T-cell (primary cell): ENCODE data around the gene RPL13A. TPM values are rescaled to one million over a fixed set of nuclear protein-coding genes. Genes with fewer than 3 reads are reported as not detected.
A peak's percentile ranks its signal among the peaks of the same experiment; 100 is the strongest.

Experiments
- ATAC-seq, 4 experiments: fragments of 200-7000 bp in 3 of 4; fragments of 150-1000 bp in 1 of 4; cut with Tn5 transposase; replicated peaks in 1 of 4; 1 replicate in 3 of 4; 2 replicates in 1 of 4; pipeline ENCODE4 v1.10.0; 2021; ENCODE audit warnings: moderate library complexity in 3 of 4, mild to moderate bottlenecking in 2 of 4, moderate number of reproducible peaks in 1 of 4
- CTCF ChIA-PET, 2 donors: fragments of 300-600 bp; sonication (Branson Sonifier 250); formaldehyde crosslinking; loops; one replicate each; lab custom pipeline; 2022; ENCODE audit warnings: antibody characterized with exemption in 2 of 2; lab: Charles Lee
- POLR2A ChIA-PET, 2 donors: fragments of 300-600 bp; sonication (Branson Sonifier 250); formaldehyde crosslinking; loops; one replicate each; lab custom pipeline; 2022; ENCODE audit warnings: antibody characterized with exemption in 2 of 2; lab: Charles Lee
- DNase-seq, 35 experiments: peaks; one replicate each; pipeline versions ENCODE4 v3.0.0 to v3.0.0-alpha.2; 2013 to 2023
- H3K27ac ChIP-seq: one replicate; pipeline ENCODE4 v1.5.1; 2013; ENCODE audit warnings: low read length
- H3K27me3 ChIP-seq, 2 experiments: replicated peaks in 1 of 2; 1 replicate in 1 of 2; 2 replicates in 1 of 2; pipeline versions ENCODE4 v1.6.1 to v1.7.0; 2013; ENCODE audit warnings: low read length in 1 of 2, mixed read lengths in 1 of 2; ENCODE audit not compliant: control insufficient read depth in 2 of 2, insufficient read depth in 2 of 2; ENCODE audit errors: extremely low read depth in 1 of 2
- H3K36me3 ChIP-seq, 2 donors: 1 replicate in 1 of 2; 2 replicates in 1 of 2; pipeline versions ENCODE4 v1.6.1 to v1.7.0; 2013; ENCODE audit warnings: low read length in 1 of 2; ENCODE audit not compliant: control insufficient read depth in 2 of 2, insufficient read depth in 1 of 2; ENCODE audit errors: extremely low read depth in 1 of 2
- H3K4me1 ChIP-seq, 2 experiments: 1 replicate in 1 of 2; 2 replicates in 1 of 2; pipeline versions ENCODE4 v1.6.1 to v1.7.0; 2013; ENCODE audit warnings: low read length in 2 of 2, mixed read lengths in 1 of 2; ENCODE audit not compliant: insufficient read depth in 2 of 2, control insufficient read depth in 1 of 2; ENCODE audit errors: extremely low read depth in 1 of 2
- H3K4me3 ChIP-seq, 2 donors: 1 replicate in 1 of 2; 2 replicates in 1 of 2; pipeline versions ENCODE4 v1.5.1 to v1.7.0; 2013; ENCODE audit warnings: mild to moderate bottlenecking in 2 of 2, low read length in 1 of 2, moderate library complexity in 1 of 2; ENCODE audit not compliant: control insufficient read depth in 1 of 2; ENCODE audit errors: extremely low read depth in 1 of 2
- H3K9me3 ChIP-seq: 2 replicates; pipeline ENCODE4 v1.7.0; 2013
- H3K27ac Mint-ChIP-seq, 2 donors: one replicate each; pipeline ENCODE4 v1.8.0; 2020 to 2021; ENCODE audit warnings: mild to moderate bottlenecking in 2 of 2, mixed read lengths in 2 of 2
- H3K27me3 Mint-ChIP-seq, 2 donors: one replicate each; pipeline ENCODE4 v1.8.0; 2021 to 2022; ENCODE audit warnings: mixed read lengths in 2 of 2
- H3K36me3 Mint-ChIP-seq: one replicate; pipeline ENCODE4 v1.8.0; 2021; ENCODE audit warnings: mixed read lengths
- H3K4me1 Mint-ChIP-seq, 3 donors: one replicate each; pipeline ENCODE4 v1.8.0; 2020 to 2022; ENCODE audit warnings: mixed read lengths in 3 of 3, mild to moderate bottlenecking in 1 of 3
- H3K4me3 Mint-ChIP-seq, 3 donors: one replicate each; pipeline ENCODE4 v1.8.0; 2020 to 2022; ENCODE audit warnings: mild to moderate bottlenecking in 3 of 3, mixed read lengths in 3 of 3, moderate library complexity in 3 of 3
- H3K9me3 Mint-ChIP-seq, 3 donors: one replicate each; pipeline ENCODE4 v1.8.0; 2020 to 2022; ENCODE audit warnings: mixed read lengths in 3 of 3
- WGBS: methylation state at CpG from one replicate; pipeline ENCODE4 v1.1.5; 2013; ENCODE audit warnings: missing lambda C conversion rate; ENCODE audit not compliant: insufficient coverage; 5-methylcytosine and 5-hydroxymethylcytosine counted together
- total RNA-seq, 35 experiments: library from RNA in 6 of 35; stranded (reverse) in 6 of 35; fragments of 120-200 nt in 1 of 35; gene quantifications; one replicate each; pipeline versions ENCODE4 v1.2.1 to v1.2.4 and lab custom pipeline; 2013 to 2026

RPL13A gene
- total RNA-seq, 5 donors from 2014 or later (not counting 1 experiment from before 2014, with no cell fraction given), result 5,307 to 6,396 (median 5,878) TPM

DNA sequence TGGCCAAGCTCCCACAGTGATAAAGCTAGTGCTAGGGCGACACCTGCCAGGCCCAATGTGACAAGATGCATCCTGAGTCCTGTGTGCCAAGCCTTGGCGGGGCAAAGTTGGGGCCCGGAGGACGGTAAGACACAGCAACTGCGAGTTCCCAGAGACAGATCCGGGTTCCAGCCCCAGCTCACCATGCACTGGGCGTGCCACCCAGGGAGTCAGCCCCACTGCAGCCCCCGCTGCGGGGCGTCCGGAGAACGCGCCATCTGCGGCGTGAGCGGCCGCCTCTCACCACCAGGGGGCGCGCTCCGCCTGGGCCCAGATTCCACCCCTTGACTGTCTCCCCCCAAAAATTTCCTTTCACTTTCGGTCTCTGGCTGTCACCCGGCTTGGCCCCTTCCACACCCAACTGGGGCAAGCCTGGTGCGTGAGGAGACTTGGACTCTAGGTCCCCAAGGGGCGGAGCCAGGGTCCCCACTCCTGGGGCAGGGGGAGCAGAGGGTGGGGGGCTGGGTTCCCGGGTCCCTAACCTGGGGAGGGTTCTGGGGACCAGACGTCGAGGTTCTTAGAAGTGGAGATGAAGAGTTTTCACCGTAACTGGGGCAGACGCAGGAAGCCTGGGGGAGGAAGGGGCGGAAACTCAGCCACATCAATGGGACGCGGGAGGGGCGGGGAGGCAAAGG is 13.4 kb upstream of the RPL13A start, which contains the start of gene FLT3LG:
Gene FLT3LG, plus strand, starts transcription at position 348 of the 674 bp plus-strand sequence. CDS start 425 bp downstream, outside the sequence.
- Histone ChIP-seq H3K4me3 (peak within 1 kb of the TSS; percentile 90 to 94), H3K27me3 (no peaks in the 10 kb centered on the region), H3K36me3 (peaks cover 0 to 27% of the 10 kb centered on the region in 2 donors), H3K9me3 (no peaks in the 10 kb centered on the region), H3K27ac (peak within 1 kb of the TSS; percentile 93), H3K4me1 (peaks cover 36 to 83% of the 10 kb centered on the region in 2 experiments)
- Mint-ChIP-seq H3K4me3 (peak within 1 kb of the TSS; percentile 89 to 96 (median 94)), H3K27me3 (no peaks in the 10 kb centered on the region), H3K9me3 (no peaks in the 10 kb centered on the region), H3K36me3 (peaks cover 11% of the 10 kb centered on the region), H3K4me1 (peaks cover 54 to 67% (median 59%) of the 10 kb centered on the region in 3 donors), H3K27ac (peak within 1 kb of the TSS; percentile 93 to 97)
- peak; percentile 67 to 76 (median 69) for ATAC-seq
- ChIA-PET POLR2A (interaction anchor here (0.5 to 0.7 kb wide), 3 partner anchors 9 to 248 kb away, joined by 3 to 7 read pairs (median 5); no protein-coding TSS in a partner anchor), CTCF (interaction anchor here (0.6 to 1.9 kb wide), 12 partner anchors 9 to 97 kb away, joined by 3 to 12 read pairs (median 4); partner anchors contain the start of genes ALDH16A1 (in 1 of the 2), PIH1D1 (in 1 of the 2) and RPS11 (in 1 of the 2))
- 0% methylated on average over 23 of the region's 33 CpGs for WGBS
- peak; percentile 83 to 96 (median 89) for DNase-seq

DNA sequence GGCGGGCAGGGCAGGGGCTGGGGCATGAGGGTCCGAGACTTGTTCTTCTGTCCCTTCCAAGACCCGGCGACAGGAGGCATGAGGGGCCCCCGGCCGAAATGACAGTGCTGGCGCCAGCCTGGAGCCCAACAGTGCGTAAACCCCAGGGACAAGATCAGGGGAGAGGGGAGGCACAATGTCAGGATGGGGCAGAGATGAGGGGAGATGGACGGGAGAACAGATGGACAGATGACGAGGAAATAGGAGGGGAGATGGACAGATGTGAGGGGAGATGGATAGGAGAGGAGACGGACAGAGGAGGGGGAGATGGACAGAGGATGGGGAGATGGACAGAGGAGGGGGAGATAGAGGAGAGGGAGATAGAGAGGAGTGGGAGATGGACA is 12.9 kb upstream of the RPL13A start:
- Mint-ChIP-seq H3K27me3 (no peaks in the 10 kb centered on the region), H3K4me3 (peak overlapping the region; percentile 89 to 96 (median 94)), H3K9me3 (no peaks in the 10 kb centered on the region), H3K36me3 (peaks cover 12% of the 10 kb centered on the region), H3K27ac (peak overlapping the region; percentile 93 to 97), H3K4me1 (peaks cover 50 to 64% (median 59%) of the 10 kb centered on the region in 3 donors)
- Histone ChIP-seq H3K4me3 (peak overlapping the region; percentile 90 to 94), H3K27ac (peak overlapping the region; percentile 93), H3K27me3 (no peaks in the 10 kb centered on the region), H3K36me3 (peaks cover 0 to 28% of the 10 kb centered on the region in 2 donors), H3K9me3 (no peaks in the 10 kb centered on the region), H3K4me1 (peaks cover 33 to 80% of the 10 kb centered on the region in 2 experiments)
- POLR2A ChIA-PET, result no interaction called here
- DNase-seq (no peak), ATAC-seq (no peak)
- CTCF ChIA-PET, result interaction anchor here in 1 of 2 donors (1.7 kb wide), 1 partner anchor 23 kb away, joined by 6 read pairs; the partner anchor contains the start of gene PIH1D1
- WGBS, result 2% methylated on average over 11 of the region's 11 CpGs

DNA sequence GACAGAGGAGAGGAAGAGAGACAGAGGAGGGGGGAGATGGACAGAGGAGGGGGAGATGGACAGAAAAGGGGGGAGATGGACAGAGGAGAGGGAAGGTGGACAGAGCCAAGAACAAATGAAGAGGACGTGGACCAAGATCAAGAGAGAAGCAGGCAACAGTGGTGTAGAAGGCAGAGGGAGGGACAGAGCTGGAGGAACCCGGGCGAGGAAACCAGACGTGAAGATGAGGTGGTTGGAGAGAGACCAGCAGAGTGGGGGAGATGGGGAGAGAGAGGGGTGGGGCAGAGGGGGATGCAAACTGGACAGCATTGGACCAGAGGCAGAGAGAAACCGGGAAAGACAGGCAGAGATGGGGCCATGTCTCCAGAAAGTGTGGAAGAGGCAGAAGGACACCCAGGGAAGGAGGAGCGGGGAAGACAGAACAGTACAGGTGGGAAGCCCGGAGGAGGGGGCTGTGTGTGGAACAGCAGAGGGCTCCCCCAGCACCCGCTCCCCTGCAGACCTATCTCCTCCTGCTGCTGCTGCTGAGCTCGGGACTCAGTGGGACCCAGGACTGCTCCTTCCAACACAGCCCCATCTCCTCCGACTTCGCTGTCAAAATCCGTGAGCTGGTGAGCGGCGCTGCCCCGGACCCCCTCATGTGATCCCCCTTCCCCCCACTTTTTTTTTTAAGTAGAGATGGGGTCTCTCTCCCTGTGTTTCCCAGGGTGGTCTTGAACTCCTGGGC is 12.1 kb upstream of the RPL13A start:
- ChIA-PET POLR2A (interaction anchor here in 1 of 2 donors (0.5 to 1.0 kb wide), 3 partner anchors 14 to 346 kb away, joined by 3 to 7 read pairs (median 3); no protein-coding TSS in a partner anchor), CTCF (interaction anchor here (0.5 to 1.7 kb wide), 9 partner anchors 17 to 196 kb away, joined by 3 to 6 read pairs (median 3); partner anchors contain the start of genes ALDH16A1 (in 1 of the 2) and PIH1D1 (in 1 of the 2))
- H3K27me3 ChIP-seq, result no peaks in the 10 kb centered on the region
- H3K9me3 ChIP-seq, result no peaks in the 10 kb centered on the region
- peaks cover 0 to 36% of the 10 kb centered on the region in 2 donors for H3K36me3 ChIP-seq
- peak overlapping the region; percentile 93 for H3K27ac ChIP-seq
- H3K27ac Mint-ChIP-seq, result peak overlapping the region; percentile 93 to 97
- WGBS, result 4% methylated on average over 5 of the region's 15 CpGs
- H3K4me1 ChIP-seq, result peaks cover 29 to 80% of the 10 kb centered on the region in 2 experiments
- peak in 3 of 35 experiments; percentile 12 to 50 (median 36) for DNase-seq
- peaks cover 46 to 59% (median 53%) of the 10 kb centered on the region in 3 donors for H3K4me1 Mint-ChIP-seq
- peaks cover 12% of the 10 kb centered on the region for H3K36me3 Mint-ChIP-seq
- peak overlapping the region; percentile 89 to 96 (median 94) for H3K4me3 Mint-ChIP-seq
- H3K27me3 Mint-ChIP-seq, result no peaks in the 10 kb centered on the region
- ATAC-seq, result no peak
- peak overlapping the region; percentile 90 to 94 for H3K4me3 ChIP-seq
- no peaks in the 10 kb centered on the region for H3K9me3 Mint-ChIP-seq

DNA sequence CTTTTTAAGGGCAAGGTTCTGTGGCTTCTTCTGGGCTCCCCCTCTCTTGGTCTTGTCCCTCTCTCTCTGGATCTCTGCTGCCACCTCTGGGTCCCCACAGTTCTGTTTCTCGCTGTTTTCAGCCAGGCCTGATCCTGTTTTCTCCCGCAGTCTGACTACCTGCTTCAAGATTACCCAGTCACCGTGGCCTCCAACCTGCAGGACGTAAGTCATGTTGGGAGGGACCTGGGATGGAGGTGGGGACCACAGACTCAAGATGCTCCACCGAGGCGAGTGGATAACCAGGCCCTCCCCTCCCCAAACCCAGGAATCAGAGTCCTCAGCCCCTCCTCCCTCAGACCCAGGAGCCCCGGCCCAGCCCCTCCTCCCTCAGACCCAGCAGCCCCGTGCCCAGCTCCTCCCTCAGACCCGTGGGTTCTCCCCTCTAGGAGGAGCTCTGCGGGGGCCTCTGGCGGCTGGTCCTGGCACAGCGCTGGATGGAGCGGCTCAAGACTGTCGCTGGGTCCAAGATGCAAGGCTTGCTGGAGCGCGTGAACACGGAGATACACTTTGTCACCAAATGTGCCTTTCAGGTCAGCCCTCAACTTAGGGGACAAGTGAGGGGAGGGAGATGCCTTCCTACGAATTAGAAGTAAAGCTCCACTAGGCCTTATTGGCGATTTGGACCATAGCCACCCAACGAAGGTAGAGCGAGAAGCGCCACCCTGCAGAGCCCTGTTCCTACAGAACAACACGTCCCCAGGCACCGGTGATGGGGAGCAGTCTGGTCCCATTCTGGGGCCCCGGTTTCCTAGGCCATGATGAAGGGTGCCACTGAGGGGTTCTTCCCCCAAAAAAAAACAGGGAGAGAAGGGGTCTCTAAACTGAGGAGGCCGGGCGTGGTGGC is 11.2 kb upstream of the RPL13A start:
- peaks cover 22 to 77% of the 10 kb centered on the region in 2 experiments for H3K4me1 ChIP-seq
- POLR2A ChIA-PET, result interaction anchor here (0.6 to 1.3 kb wide), 4 partner anchors 13 to 20 kb away, joined by 3 read pairs; no protein-coding TSS in a partner anchor
- peak; percentile 35 to 42 (median 40) for ATAC-seq
- peak overlapping the region; percentile 90 to 94 for H3K4me3 ChIP-seq
- no peaks in the 10 kb centered on the region for H3K9me3 ChIP-seq
- no peaks in the 10 kb centered on the region for H3K27me3 Mint-ChIP-seq
- no peaks in the 10 kb centered on the region for H3K27me3 ChIP-seq
- H3K27ac Mint-ChIP-seq, result peak overlapping the region; percentile 93 to 97
- peaks cover 39 to 55% (median 47%) of the 10 kb centered on the region in 3 donors for H3K4me1 Mint-ChIP-seq
- DNase-seq, result peak in 34 of 35 experiments; percentile 40 to 77 (median 60)
- peaks cover 0 to 43% of the 10 kb centered on the region in 2 donors for H3K36me3 ChIP-seq
- 52% methylated on average over 17 of the region's 27 CpGs for WGBS
- no peaks in the 10 kb centered on the region for H3K9me3 Mint-ChIP-seq
- CTCF ChIA-PET, result interaction anchor here (0.5 to 1.7 kb wide), 14 partner anchors 9 to 605 kb away, joined by 3 to 8 read pairs (median 4); partner anchors contain the start of genes ALDH16A1 (in 1 of the 2) and PIH1D1 (in 1 of the 2)
- peak overlapping the region; percentile 93 for H3K27ac ChIP-seq
- H3K4me3 Mint-ChIP-seq, result peak overlapping the region; percentile 89 to 96 (median 94)
- H3K36me3 Mint-ChIP-seq, result peaks cover 15% of the 10 kb centered on the region

DNA sequence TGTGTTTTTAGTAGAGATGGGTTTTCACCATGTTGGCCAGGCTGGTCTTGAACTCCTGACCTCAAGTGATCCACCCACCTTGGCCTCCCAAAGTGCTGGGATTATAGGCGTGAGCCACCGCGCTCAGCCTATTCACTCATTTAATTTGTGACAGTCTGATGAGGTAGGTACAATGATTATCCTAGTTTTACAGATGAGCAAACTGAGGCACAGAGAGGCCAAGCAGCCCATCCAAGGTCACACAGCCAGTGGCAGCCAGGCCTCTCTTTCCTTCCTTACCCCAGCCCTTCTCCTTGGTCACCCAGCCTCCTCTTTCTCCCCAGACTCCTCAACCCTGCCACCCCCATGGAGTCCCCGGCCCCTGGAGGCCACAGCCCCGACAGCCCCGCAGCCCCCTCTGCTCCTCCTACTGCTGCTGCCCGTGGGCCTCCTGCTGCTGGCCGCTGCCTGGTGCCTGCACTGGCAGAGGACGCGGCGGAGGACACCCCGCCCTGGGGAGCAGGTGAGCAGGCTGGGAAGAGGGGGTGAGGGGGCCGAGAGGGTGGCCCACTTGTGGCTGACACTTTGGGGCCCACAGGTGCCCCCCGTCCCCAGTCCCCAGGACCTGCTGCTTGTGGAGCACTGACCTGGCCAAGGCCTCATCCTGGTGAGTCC is 7.3 kb upstream of the RPL13A start:
- peaks cover 2 to 66% of the 10 kb centered on the region in 2 donors for H3K36me3 ChIP-seq
- 95% methylated on average over 7 of the region's 14 CpGs for WGBS
- no peaks in the 10 kb centered on the region for H3K9me3 Mint-ChIP-seq
- ATAC-seq, result no peak
- H3K4me1 ChIP-seq, result peaks cover 8 to 55% of the 10 kb centered on the region in 2 experiments
- DNase-seq, result peak in 1 of 35 experiments; percentile 1
- H3K27ac ChIP-seq, result no peak overlapping the region
- H3K9me3 ChIP-seq, result no peaks in the 10 kb centered on the region
- H3K4me3 ChIP-seq, result no peak overlapping the region
- H3K27me3 Mint-ChIP-seq, result no peaks in the 10 kb centered on the region
- no peaks in the 10 kb centered on the region for H3K27me3 ChIP-seq
- peaks cover 25 to 44% (median 34%) of the 10 kb centered on the region in 3 donors for H3K4me1 Mint-ChIP-seq
- H3K4me3 Mint-ChIP-seq, result peak overlapping the region in 1 of 3 donors; percentile 69
- ChIA-PET POLR2A (interaction anchor here (0.6 kb wide), 2 partner anchors 14 to 36 kb away, joined by 3 to 4 read pairs; no protein-coding TSS in a partner anchor), CTCF (interaction anchor here in 1 of 2 donors (0.6 kb wide), 1 partner anchor 10 kb away, joined by 10 read pairs; no protein-coding TSS in a partner anchor)
- peak overlapping the region; percentile 65 to 66 for H3K27ac Mint-ChIP-seq
- H3K36me3 Mint-ChIP-seq, result peaks cover 19% of the 10 kb centered on the region
